ENCODE results near the gene COL4A2. TPM values are rescaled to one million over a fixed set of nuclear protein-coding genes. Genes with fewer than 3 reads are reported as not detected.
"Not testable (repeated sequence)": the region's sequence is repeated elsewhere in the genome, so short reads cannot be mapped to it uniquely, and the experiment has no call there.

Gene COL4A2
- total RNA-seq, 2 experiments from 2014 or later, result not detected

GRCh38 chr13:110447058-110447511 lies 140.0 kb downstream of the COL4A2 start:
- POLR2A ChIA-PET, result no interaction called here
- Mint-ChIP-seq H3K9me3 (no peaks in the 10 kb centered on the region), H3K27ac (no peak overlapping the region), H3K4me1 (no peaks in the 10 kb centered on the region), H3K4me3 (no peak overlapping the region), H3K27me3 (peaks cover 21% of the 10 kb centered on the region), H3K36me3 (ENCODE audit: low read depth) (no peaks in the 10 kb centered on the region)
- DNase-seq, result no peak
- CTCF ChIA-PET, result no interaction called here

GRCh38 chr13:110447801-110448200 lies 140.7 kb downstream of the COL4A2 start:
- ChIA-PET CTCF (no interaction called here), POLR2A (no interaction called here)
- Mint-ChIP-seq H3K4me1 (no peaks in the 10 kb centered on the region), H3K27ac (no peak overlapping the region), H3K36me3 (ENCODE audit: low read depth) (no peaks in the 10 kb centered on the region), H3K4me3 (no peak overlapping the region), H3K27me3 (peaks cover 18% of the 10 kb centered on the region), H3K9me3 (no peaks in the 10 kb centered on the region)
- no peak for DNase-seq

- Mint-ChIP-seq H3K27ac (no peak overlapping the region), H3K36me3 (ENCODE audit: low read depth) (no peaks in the 10 kb centered on the region), H3K9me3 (no peaks in the 10 kb centered on the region), H3K27me3 (peaks cover 18% of the 10 kb centered on the region), H3K4me1 (no peaks in the 10 kb centered on the region), H3K4me3 (no peak overlapping the region)
- DNase-seq, result no peak
- CTCF ChIA-PET, result no interaction called here
- POLR2A ChIA-PET, result no interaction called here
These were observed 141.1 kb downstream of the COL4A2 start for GRCh38 chr13:110448230-110448629.

- ChIA-PET CTCF (no interaction called here), POLR2A (no interaction called here)
- Mint-ChIP-seq H3K4me1 (no peaks in the 10 kb centered on the region), H3K36me3 (ENCODE audit: low read depth) (no peaks in the 10 kb centered on the region), H3K27ac (no peak overlapping the region), H3K9me3 (no peaks in the 10 kb centered on the region), H3K4me3 (no peak overlapping the region), H3K27me3 (peaks cover 15% of the 10 kb centered on the region)
- no peak for DNase-seq
These were observed 141.6 kb downstream of the COL4A2 start for GRCh38 chr13:110448677-110449076.

- DNase-seq, result no peak
- Mint-ChIP-seq H3K4me3 (no peak overlapping the region), H3K36me3 (ENCODE audit: low read depth) (no peaks in the 10 kb centered on the region), H3K4me1 (no peaks in the 10 kb centered on the region), H3K27me3 (peaks cover 13% of the 10 kb centered on the region), H3K9me3 (no peaks in the 10 kb centered on the region), H3K27ac (no peak overlapping the region)
- POLR2A ChIA-PET, result no interaction called here
- CTCF ChIA-PET, result no interaction called here
These were observed 142.3 kb downstream of the COL4A2 start for GRCh38 chr13:110449219-110450015.

GRCh38 chr13:110450016-110450900 lies 143.2 kb downstream of the COL4A2 start:
- H3K27ac Mint-ChIP-seq, result no peak overlapping the region
- no peaks in the 10 kb centered on the region for H3K4me1 Mint-ChIP-seq
- ChIA-PET CTCF (no interaction called here), POLR2A (no interaction called here)
- DNase-seq, result no peak
- peaks cover 5% of the 10 kb centered on the region for H3K27me3 Mint-ChIP-seq
- no peak overlapping the region for H3K4me3 Mint-ChIP-seq
- H3K36me3 Mint-ChIP-seq (ENCODE audit: low read depth), result no peaks in the 10 kb centered on the region
- H3K9me3 Mint-ChIP-seq, result no peaks in the 10 kb centered on the region

GRCh38 chr13:110450941-110451730 lies 144.1 kb downstream of the COL4A2 start:
- H3K27me3 Mint-ChIP-seq, result peaks cover 6% of the 10 kb centered on the region
- no peaks in the 10 kb centered on the region for H3K36me3 Mint-ChIP-seq (ENCODE audit: low read depth)
- H3K4me3 Mint-ChIP-seq, result no peak overlapping the region
- POLR2A ChIA-PET, result no interaction called here
- H3K9me3 Mint-ChIP-seq, result no peaks in the 10 kb centered on the region
- CTCF ChIA-PET, result no interaction called here
- H3K27ac Mint-ChIP-seq, result no peak overlapping the region
- H3K4me1 Mint-ChIP-seq, result peaks cover 3% of the 10 kb centered on the region
- no peak for DNase-seq

- POLR2A ChIA-PET; DNase-seq; H3K27me3 Mint-ChIP-seq; H3K27ac Mint-ChIP-seq; CTCF ChIA-PET; H3K4me1 Mint-ChIP-seq; H3K9me3 Mint-ChIP-seq; H3K36me3 Mint-ChIP-seq (ENCODE audit: low read depth); H3K4me3 Mint-ChIP-seq: not testable (repeated sequence)
These were observed 146.0 kb downstream of the COL4A2 start for GRCh38 chr13:110453091-110453490.

- ChIA-PET CTCF (no interaction called here), POLR2A (no interaction called here)
- H3K27ac Mint-ChIP-seq, result no peak overlapping the region
- H3K9me3 Mint-ChIP-seq, result no peaks in the 10 kb centered on the region
- H3K4me3 Mint-ChIP-seq, result no peak overlapping the region
- peaks cover 10% of the 10 kb centered on the region for H3K27me3 Mint-ChIP-seq
- H3K4me1 Mint-ChIP-seq, result peaks cover 4% of the 10 kb centered on the region
- H3K36me3 Mint-ChIP-seq (ENCODE audit: low read depth), result no peaks in the 10 kb centered on the region
- no peak for DNase-seq
These were observed 146.7 kb downstream of the COL4A2 start for GRCh38 chr13:110453797-110454196.

- Mint-ChIP-seq H3K27me3 (peaks cover 10% of the 10 kb centered on the region), H3K27ac (no peak overlapping the region), H3K4me1 (peaks cover 4% of the 10 kb centered on the region), H3K36me3 (ENCODE audit: low read depth) (no peaks in the 10 kb centered on the region), H3K4me3 (no peak overlapping the region), H3K9me3 (no peaks in the 10 kb centered on the region)
- ChIA-PET CTCF (no interaction called here), POLR2A (no interaction called here)
- no peak for DNase-seq
These were observed 147.3 kb downstream of the COL4A2 start for GRCh38 chr13:110454227-110454859.

- POLR2A ChIA-PET, result interaction anchor here (1.2 kb wide), 1 partner anchor 107 kb away, joined by 3 read pairs; the partner anchor contains the start of gene RAB20
- no peaks in the 10 kb centered on the region for H3K9me3 Mint-ChIP-seq
These were observed 147.9 kb downstream of the COL4A2 start for GRCh38 chr13:110454956-110455355.

GRCh38 chr13:110455444-110455843 lies 148.4 kb downstream of the COL4A2 start:
- POLR2A ChIA-PET, result interaction anchor here (0.6 to 1.2 kb wide), 2 partner anchors 41 to 106 kb away, joined by 3 read pairs; partner anchors contain the start of gene RAB20
- Mint-ChIP-seq H3K4me3 (no peak overlapping the region), H3K4me1 (peaks cover 4% of the 10 kb centered on the region), H3K36me3 (ENCODE audit: low read depth) (no peaks in the 10 kb centered on the region), H3K9me3 (no peaks in the 10 kb centered on the region), H3K27me3 (peaks cover 10% of the 10 kb centered on the region), H3K27ac (no peak overlapping the region)
- DNase-seq, result no peak
- CTCF ChIA-PET, result interaction anchor here (0.8 to 1.4 kb wide), 4 partner anchors 14 to 612 kb away, joined by 3 to 4 read pairs (median 4); no protein-coding TSS in a partner anchor

More at GRCh38 chr13:110454956-110455355, 147.9 kb downstream of the COL4A2 start:
- peaks cover 10% of the 10 kb centered on the region for H3K27me3 Mint-ChIP-seq
- no peak for DNase-seq
- H3K4me1 Mint-ChIP-seq, result peaks cover 4% of the 10 kb centered on the region
- H3K36me3 Mint-ChIP-seq (ENCODE audit: low read depth), result no peaks in the 10 kb centered on the region
- no peak overlapping the region for H3K27ac Mint-ChIP-seq
- CTCF ChIA-PET, result interaction anchor here (0.8 to 1.4 kb wide), 3 partner anchors 28 to 612 kb away, joined by 3 to 4 read pairs (median 4); no protein-coding TSS in a partner anchor
- H3K4me3 Mint-ChIP-seq, result no peak overlapping the region

Measured in activated CD4-positive, alpha-beta T cell treated with anti-CD3 and anti-CD28 coated beads, Interleukin-2, amount 10 ng/mL, durations not matched to agents 7 days and 5 days (primary cell).